Measurements from ENCODE around the gene RIPK1. TPM values are rescaled to one million over a fixed set of nuclear protein-coding genes. Genes with fewer than 3 reads are reported as not detected.

The RIPK1 gene
- total and polyA plus RNA-seq, 9 of the 15 experiments (the other 6 are each of a cell fraction or from before 2014, with no cell fraction given), result 3.8 to 24.9 (median 17.7) TPM

- no peak for TF ChIP-seq ESRRB (CRISPR knock-in tag; IDR thresholded peaks at IDR 0.05; ENCODE audit: borderline replicate concordance)
- TF ChIP-seq ZKSCAN8 (CRISPR knock-in tag; IDR thresholded peaks at IDR 0.05), result no peak
- TF ChIP-seq ZC3H4 (CRISPR knock-in tag; IDR thresholded peaks at IDR 0.05; ENCODE audit: borderline replicate concordance), result no peak
- no peak for TF ChIP-seq CREBBP (IDR thresholded peaks at IDR 0.05; ENCODE audit: low read depth, low read length)
- no peak for TF ChIP-seq ZBTB1 (CRISPR knock-in tag; IDR thresholded peaks at IDR 0.05; ENCODE audit: borderline replicate concordance, low read depth)
- TF ChIP-seq NCOA1 (IDR thresholded peaks at IDR 0.05; ENCODE audit: low read depth), result no peak
- no peak for TF ChIP-seq HDAC8 (tag; IDR thresholded peaks at IDR 0.05)
- TF ChIP-seq USF2 (CRISPR knock-in tag; IDR thresholded peaks at IDR 0.05), result peak; percentile 66
- TF ChIP-seq MAFG (tag; conservative IDR thresholded peaks at IDR 0.05), result peak; percentile 28; the same call in 1 of the 2 replicates
- TF ChIP-seq CGGBP1 (CRISPR knock-in tag; IDR thresholded peaks at IDR 0.05), result no peak
- no peak for TF ChIP-seq WHSC1 (IDR thresholded peaks at IDR 0.05; ENCODE audit: low read length)
- no peak for TF ChIP-seq SRF (CRISPR knock-in tag; IDR thresholded peaks at IDR 0.05)
- TF ChIP-seq THRAP3 (IDR thresholded peaks at IDR 0.05; ENCODE audit: borderline replicate concordance), result no peak
- TF ChIP-seq FOXO4 (CRISPR knock-in tag; IDR thresholded peaks at IDR 0.05), result no peak
- TF ChIP-seq GTF3C2 (IDR thresholded peaks at IDR 0.05; ENCODE audit: borderline replicate concordance, extremely low read depth, insufficient read length), result no peak
- no peak for TF ChIP-seq ZNF282 (CRISPR knock-in tag; IDR thresholded peaks at IDR 0.05)
- peak; percentile 95 for TF ChIP-seq TOE1 (IDR thresholded peaks at IDR 0.05; ENCODE audit: borderline replicate concordance)
- TF ChIP-seq TOE1 (CRISPR knock-in tag; IDR thresholded peaks at IDR 0.05; ENCODE audit: borderline replicate concordance, low read depth), result no peak
- TF ChIP-seq MCM5 (IDR thresholded peaks at IDR 0.05; ENCODE audit: low read depth), result no peak
- TF ChIP-seq RFX5 (IDR thresholded peaks at IDR 0.05; ENCODE audit: low read depth, low read length), result no peak
- no peak for TF ChIP-seq SRSF1 (IDR thresholded peaks at IDR 0.05; ENCODE audit: low read depth, low read length)
- TF ChIP-seq CXXC5 (CRISPR knock-in tag; IDR thresholded peaks at IDR 0.05), result peak; percentile 19; the same call in 1 of the 2 replicates
- TF ChIP-seq ZNF551 (CRISPR knock-in tag; IDR thresholded peaks at IDR 0.05), result no peak
- TF ChIP-seq SAFB (IDR thresholded peaks at IDR 0.05; ENCODE audit: borderline replicate concordance, low read depth, low read length), result no peak
Observed at GRCh38 chr6:3139090-3139903, 71.0 kb downstream of the RIPK1 start (continued).
